Heart left ventricle (tissue), 13 donors: ENCODE measurements around the gene USP54.

Experiments
- POLR2A ChIP-seq, 2 donors: fragments of 450-650 bp; IDR thresholded peaks; one replicate each; pipeline ENCODE4 v1.6.1; 2017; ENCODE audit warnings: antibody characterized with exemption in 2 of 2, mild to moderate bottlenecking in 2 of 2, moderate library complexity in 2 of 2
- TF ChIP-seq, protein P1 (sequence below), 12 donors: fragments of 200-600 bp; sonication (generic) in 4 of 12; IDR thresholded peaks; one replicate each; pipeline versions ENCODE4 v1.5.0 to v1.8.0; 2018 to 2022; ENCODE audit warnings: antibody characterized with exemption in 12 of 12, mild to moderate bottlenecking in 5 of 12
- donor health status: ischemic (EF 13 %, LVEDD 7.1; RV severe dilation, severe dysfunction).
- donor health status: DM: no; HTN: yes; CAD: no.
- donor health status: DM: no; HTN: no; CAD: no.
- donor health status: ischemic (EF 25% LVEDD 6.9; RV normal size, moderate dysfunction).
- donor health status: ischemic (EF 25% LVEDD 5.7; RV mildly dilated, moderate dysfunction).
- donor health status: ischemic (EF 35%, LVEDD 5.7; RV mildly dilated, moderate dysfunction).
- donor health status: nonischemic (EF 11% LVEDD 7.7; RV severe dilation, severe dysfunction).
- donor health status: DM: yes; HTN: yes; CAD: no.
- donor health status: PGD.
- donor health status: ischemic (EF 29% LVEDD 5.4; RV normal size, mild dysfunction).
- donor health status: nonischemic (EF 23%, LVEDD 6.1; RV moderate dilation, normal function).

DNA sequence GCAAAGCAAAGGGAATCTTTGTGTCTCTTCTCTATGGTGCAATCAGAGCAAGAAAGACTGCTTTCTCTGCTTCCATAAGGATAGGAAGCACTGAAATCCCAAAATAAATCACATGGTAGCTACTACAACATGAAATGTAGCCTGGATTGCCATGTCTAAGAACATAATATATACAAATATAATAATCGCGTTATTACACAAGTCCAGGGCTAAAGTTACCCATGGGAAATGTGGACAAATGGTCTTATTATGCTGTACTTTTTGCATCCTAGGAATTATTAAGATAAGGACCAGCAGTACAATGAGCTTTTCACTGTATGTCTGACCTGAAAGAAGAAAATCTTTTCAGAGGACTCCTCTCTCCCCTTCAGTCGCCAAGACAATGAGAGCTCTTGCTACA is 71.8 kb downstream of the USP54 start:
- TF ChIP-seq, protein P1, sequence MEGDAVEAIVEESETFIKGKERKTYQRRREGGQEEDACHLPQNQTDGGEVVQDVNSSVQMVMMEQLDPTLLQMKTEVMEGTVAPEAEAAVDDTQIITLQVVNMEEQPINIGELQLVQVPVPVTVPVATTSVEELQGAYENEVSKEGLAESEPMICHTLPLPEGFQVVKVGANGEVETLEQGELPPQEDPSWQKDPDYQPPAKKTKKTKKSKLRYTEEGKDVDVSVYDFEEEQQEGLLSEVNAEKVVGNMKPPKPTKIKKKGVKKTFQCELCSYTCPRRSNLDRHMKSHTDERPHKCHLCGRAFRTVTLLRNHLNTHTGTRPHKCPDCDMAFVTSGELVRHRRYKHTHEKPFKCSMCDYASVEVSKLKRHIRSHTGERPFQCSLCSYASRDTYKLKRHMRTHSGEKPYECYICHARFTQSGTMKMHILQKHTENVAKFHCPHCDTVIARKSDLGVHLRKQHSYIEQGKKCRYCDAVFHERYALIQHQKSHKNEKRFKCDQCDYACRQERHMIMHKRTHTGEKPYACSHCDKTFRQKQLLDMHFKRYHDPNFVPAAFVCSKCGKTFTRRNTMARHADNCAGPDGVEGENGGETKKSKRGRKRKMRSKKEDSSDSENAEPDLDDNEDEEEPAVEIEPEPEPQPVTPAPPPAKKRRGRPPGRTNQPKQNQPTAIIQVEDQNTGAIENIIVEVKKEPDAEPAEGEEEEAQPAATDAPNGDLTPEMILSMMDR (IDR thresholded peaks at IDR 0.05) = no peak
- no peak for TF ChIP-seq POLR2A (IDR thresholded peaks at IDR 0.05)
